CD4-positive, alpha-beta T cell treated with Interleukin-6 at 100 ng/mL for 8 hours (primary cell): ENCODE data around the gene TNK1.

Source experiments
- DNase-seq: peaks from one replicate; pipeline ENCODE4 v3.0.0-alpha.2; 2020; ENCODE audit warnings: mixed read lengths, low spot score

TNK1 gene

GRCh38 chr17:7410634-7411426, 29.9 kb downstream of the TNK1 start:
- DNase-seq, result no peak

- no peak for DNase-seq
Measured at GRCh38 chr17:7411427-7411750, 30.5 kb downstream of the TNK1 start.

DNA sequence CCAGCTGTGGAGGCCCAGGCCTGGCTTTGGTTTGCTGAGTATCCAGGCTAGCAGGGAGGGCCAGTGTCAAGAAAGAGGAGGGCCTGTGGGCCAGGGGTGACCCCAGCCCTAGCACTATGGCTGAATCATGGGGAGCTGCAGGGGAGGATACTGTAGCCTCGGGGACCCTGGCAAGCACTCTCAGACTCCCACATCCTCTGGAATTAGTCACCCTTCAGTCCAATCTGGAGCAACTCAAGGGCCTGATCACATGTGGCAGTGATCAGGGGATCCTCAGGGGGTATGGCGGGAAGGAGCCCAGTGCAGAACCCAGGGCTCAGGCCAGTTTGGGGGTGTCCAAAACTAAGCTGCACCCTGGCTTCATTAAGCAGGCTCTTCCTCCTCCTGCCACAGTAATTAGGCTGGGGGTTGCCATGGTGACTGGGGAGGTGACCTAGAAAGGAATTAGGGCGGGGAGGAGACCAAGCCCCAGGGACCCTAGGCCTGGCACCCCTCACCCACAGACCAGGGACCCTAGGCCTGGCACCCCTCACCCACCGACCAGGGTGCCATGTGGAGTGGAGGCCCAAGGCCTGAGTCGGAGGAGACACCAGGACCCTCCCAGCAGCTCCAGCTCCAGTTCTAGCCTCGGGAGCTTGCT, 32.6 kb downstream of the TNK1 start:
- DNase-seq, result no peak

GRCh38 chr17:7414837-7415236, 33.9 kb downstream of the TNK1 start:
- no peak for DNase-seq

GRCh38 chr17:7415784-7416183, 34.9 kb downstream of the TNK1 start:
- DNase-seq, result no peak

DNA sequence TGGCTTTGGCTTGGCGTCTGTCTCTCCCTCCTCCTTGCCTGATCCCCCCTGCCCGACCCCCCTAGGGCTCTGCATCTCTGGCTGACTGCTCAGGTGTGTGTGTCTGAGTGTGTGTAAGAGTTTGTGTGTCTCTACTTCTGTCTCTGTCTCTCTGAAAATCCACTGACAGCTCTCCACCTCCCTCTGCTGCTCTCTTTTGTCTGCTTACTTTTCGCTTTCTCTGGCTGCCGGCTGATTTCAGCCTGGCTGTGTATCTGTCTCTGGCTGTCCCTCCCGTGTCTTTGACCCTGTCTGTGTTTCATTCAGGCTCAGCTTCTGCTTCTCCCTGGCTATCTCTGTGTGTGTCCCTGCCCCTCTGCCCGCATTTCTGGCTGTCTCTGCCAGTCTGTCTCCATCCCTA, 35.4 kb downstream of the TNK1 start:
- no peak for DNase-seq

- DNase-seq, result no peak
Measured at GRCh38 chr17:7417056-7417655, 36.3 kb downstream of the TNK1 start.

DNA sequence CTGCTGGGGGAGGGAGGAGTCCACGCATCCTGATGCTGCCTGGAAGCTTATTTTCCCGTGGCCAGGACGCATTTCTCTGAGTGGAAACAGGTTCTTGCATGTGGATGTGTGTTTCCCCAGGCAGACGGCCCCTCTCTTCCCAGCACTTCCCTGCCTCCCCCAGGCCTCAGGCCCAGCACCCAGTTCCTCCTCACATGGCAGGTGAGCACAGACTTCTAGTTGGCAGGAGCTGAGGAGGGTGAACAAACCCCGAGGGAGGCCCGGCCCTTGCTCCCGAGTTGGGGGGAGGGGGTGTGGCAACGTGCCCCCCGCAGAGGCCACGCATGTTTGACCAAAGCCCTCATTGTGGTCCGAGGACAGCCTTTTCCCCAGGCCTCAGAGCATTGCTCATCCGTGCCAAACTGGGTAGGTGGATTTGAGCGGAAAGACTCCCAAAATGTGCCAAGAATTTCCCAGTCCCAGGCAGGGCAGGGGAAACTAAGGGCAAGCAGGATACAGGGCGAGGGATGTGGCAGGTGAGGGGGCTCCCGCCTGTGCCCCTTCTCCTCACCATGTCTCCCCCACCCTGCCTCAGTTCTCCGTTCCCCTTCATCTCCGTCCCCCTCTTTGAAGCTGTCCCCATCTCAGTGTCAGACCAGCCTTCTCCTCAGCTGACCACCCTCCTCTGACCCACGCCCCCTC, 37.7 kb downstream of the TNK1 start:
- no peak for DNase-seq

- DNase-seq, result no peak
Measured at GRCh38 chr17:7419819-7420610, 39.1 kb downstream of the TNK1 start, which contains the start of gene SPEM1. Gene SPEM1, plus strand, starts transcription at chr17:7420324. Its CDS starts 61 bp downstream, at chr17:7420385.

GRCh38 chr17:7421186-7421585, 40.3 kb downstream of the TNK1 start:
- DNase-seq, result no peak

DNA sequence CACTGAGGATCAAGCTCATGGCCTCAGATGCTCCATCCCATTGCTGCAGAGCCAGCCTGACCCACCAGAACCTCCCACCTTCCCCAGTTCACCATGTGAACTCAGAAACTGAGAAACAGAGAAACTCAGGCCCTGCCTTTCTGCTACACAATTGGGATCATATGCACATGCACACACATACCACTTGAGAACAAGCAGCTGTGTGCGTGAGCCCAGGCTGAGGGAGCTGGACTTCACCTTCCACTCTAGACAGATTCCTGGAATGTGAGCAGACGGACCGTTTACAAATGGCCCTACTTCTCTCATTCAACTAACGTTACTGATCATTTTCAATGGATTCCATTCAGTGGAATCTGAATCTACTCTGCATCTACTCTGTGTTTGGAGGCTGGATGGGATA, 42.8 kb downstream of the TNK1 start:
- DNase-seq, result no peak

GRCh38 chr17:7425316-7425715, 44.4 kb downstream of the TNK1 start, which contains the start of gene SPEM2:
Gene SPEM2, plus strand, starts transcription at chr17:7425616. Its CDS starts 73 bp downstream, at chr17:7425689.
- DNase-seq, result no peak

DNA sequence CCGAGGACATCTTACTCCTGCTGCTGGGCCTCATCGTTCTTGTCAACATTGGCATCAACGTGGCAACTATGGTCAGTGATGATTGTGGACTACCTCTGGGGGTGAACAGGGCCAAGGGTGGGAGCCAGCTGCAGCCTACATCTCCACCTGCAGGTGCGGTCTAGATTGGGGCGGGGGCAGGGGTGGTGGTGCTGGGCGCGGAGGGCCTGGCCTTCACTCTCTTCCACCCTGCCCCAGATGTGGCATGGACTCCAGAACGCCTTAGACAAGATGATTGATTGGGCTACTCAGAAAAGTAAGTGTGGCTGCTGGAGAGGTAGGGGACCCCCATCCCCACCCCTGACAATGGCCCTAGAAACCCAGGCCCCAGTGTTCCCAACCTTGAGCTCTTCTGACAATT, 44.9 kb downstream of the TNK1 start:
- no peak for DNase-seq

- no peak for DNase-seq
Measured at GRCh38 chr17:7426203-7426863, 45.4 kb downstream of the TNK1 start.

DNA sequence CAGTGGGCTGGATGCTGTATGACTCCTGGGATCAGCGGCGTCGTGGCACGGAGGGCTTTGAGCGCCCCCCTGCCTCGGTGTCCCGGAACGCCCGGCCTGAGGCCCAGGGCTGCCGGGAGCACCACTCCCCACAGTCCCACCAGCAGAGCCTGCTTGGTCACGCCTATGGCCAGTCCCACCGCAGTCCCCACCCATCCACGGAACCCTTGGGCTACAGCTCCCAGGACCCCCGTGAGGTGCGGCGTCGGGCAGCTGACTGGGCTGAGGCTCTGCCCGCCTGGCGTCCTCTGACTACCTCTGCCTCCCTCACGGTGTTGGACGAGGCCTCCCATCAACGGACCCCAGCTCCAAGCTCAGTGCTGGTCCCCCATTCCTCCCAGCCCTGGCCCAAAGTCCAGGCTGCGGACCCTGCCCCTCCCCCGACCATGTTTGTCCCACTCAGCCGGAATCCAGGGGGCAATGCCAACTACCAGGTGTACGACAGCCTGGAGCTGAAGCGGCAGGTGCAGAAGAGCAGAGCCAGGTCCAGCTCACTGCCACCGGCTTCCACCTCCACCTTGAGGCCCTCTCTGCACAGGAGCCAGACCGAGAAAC, 46.1 kb downstream of the TNK1 start:
- no peak for DNase-seq

DNA sequence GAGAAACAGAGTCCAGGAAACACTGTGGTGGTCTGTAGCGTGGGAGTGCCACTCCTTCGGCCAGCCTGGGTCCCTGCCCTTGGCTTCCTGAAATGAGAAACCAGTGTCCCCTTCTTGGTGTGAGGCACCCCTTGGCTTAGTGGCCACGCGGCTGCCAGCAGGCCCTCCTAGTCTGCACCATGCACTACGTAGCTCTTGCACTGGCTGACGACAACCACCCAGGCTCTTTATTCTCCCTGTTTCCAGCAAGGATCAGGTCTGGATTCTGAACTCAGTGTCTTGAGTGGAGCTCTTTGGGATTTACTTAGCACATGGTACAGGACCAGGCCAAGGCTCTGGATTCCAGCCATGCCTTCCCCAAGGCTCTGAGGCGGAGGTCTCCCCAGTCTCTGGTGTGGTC, 46.7 kb downstream of the TNK1 start:
- DNase-seq, result no peak

DNA sequence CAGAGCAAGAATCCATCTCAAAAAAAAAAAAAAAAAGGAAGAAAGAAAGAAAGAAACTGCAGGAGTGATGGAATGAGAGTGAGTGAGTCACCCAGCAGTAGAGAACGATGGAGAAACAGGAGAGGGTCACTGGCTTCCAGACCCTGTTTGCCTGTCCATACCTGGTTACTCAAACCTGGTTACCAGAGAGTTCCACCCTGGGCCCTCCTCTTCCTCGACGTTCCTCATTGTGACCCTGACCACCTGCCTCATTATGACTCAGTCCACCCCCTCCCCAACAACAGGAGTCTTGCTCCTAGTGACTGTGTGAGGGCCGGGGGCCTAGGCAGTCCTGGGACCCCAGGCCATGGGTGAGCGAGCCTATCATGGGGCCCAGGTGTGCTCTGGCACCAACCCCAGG, 47.7 kb downstream of the TNK1 start, which contains the start of gene SPEM3:
SPEM3 (plus strand) TSS at position 301 of the 400 bp plus-strand sequence; CDS start at position 347, 46 bp downstream.
- no peak for DNase-seq

- no peak for DNase-seq
Measured at GRCh38 chr17:7429722-7430121, 48.8 kb downstream of the TNK1 start.

DNA sequence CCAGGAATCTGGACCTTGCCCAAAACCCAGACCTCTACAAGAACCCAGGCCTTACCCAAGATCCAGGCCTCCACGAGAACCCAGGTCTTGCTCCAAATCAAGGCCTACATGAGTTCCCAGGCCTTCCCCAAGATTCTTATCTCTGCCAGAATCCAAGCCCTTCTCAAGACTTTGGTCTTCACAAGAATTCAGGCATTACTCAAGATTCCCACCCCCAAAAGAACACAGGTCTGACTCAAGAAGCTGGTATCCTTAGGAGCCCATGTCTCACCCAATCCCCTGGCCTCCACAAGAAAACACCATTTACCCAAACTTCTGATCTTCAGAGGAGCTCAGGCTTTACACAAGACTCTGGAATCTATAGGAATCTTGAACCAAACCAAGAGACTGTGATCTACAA, 50.3 kb downstream of the TNK1 start:
- no peak for DNase-seq

GRCh38 chr17:7432296-7432695, 51.4 kb downstream of the TNK1 start:
- DNase-seq, result no peak
